HEK293 (cell line): ENCODE data around the gene PRKRA.

Source experiments
- CTCF ChIA-PET: fragments of 350-600 bp; formaldehyde crosslinking; extraction: SDS; loops from one replicate; lab custom pipeline; 2021; ENCODE audit warnings: antibody characterized with exemption; lab: Yijun Ruan, JAX
- POLR2A ChIA-PET: fragments of 300-600 bp; formaldehyde crosslinking; extraction: SDS; loops from one replicate; lab custom pipeline; 2020; ENCODE audit warnings: antibody characterized with exemption, inconsistent platforms; lab: Yijun Ruan, JAX
- H3K27ac ChIP-seq: fragments of 200-500 bp; sonication (Bioruptor generic); 2 replicates; pipeline ENCODE4 v1.5.1; 2014; ENCODE audit warnings: low read depth, low read length, control low read depth, inconsistent platforms; ENCODE audit errors: extremely low read depth
- H3K36me3 ChIP-seq, 2 experiments: fragments of 200-500 bp in 1 of 2; sonication (Bioruptor generic) in 1 of 2; 1 replicate in 1 of 2; 2 replicates in 1 of 2; pipeline ENCODE4 v1.5.1; 2014 to 2017; ENCODE audit warnings: inconsistent platforms in 2 of 2, low read length in 2 of 2; ENCODE audit not compliant: control insufficient read depth in 2 of 2, insufficient read depth in 1 of 2
- H3K4me1 ChIP-seq: fragments of 200-500 bp; sonication (Bioruptor generic); 2 replicates; pipeline ENCODE4 v1.5.1; 2014; ENCODE audit warnings: mild to moderate bottlenecking, low read length, inconsistent platforms; ENCODE audit not compliant: control insufficient read depth, insufficient read depth
- H3K4me3 ChIP-seq: 2 replicates; pipeline ENCODE4 v1.5.1; 2011; ENCODE audit warnings: low read depth, mild to moderate bottlenecking, control low read depth, low read length, moderate library complexity
- H3K9me3 ChIP-seq: fragments of 200-500 bp; sonication (Bioruptor generic); 2 replicates; pipeline ENCODE4 v1.5.1; 2014; ENCODE audit warnings: low read depth, low read length, inconsistent platforms; ENCODE audit not compliant: control insufficient read depth, insufficient read depth
- GLIS1 ChIP-seq: fragments of 450-650 bp; formaldehyde crosslinking; IDR thresholded peaks from 2 replicates; pipeline ENCODE4 v1.5.1; 2016; ENCODE audit warnings: missing biosample characterization, missing genetic modification characterization
- PRDM6 ChIP-seq: fragments of 450-650 bp; formaldehyde crosslinking; IDR thresholded peaks from 2 replicates; pipeline ENCODE4 v1.5.1; 2017; ENCODE audit warnings: missing biosample characterization, missing genetic modification characterization
- SP7 ChIP-seq: fragments of 450-650 bp; formaldehyde crosslinking; IDR thresholded peaks from 2 replicates; pipeline ENCODE4 v1.5.1; 2016; ENCODE audit warnings: missing biosample characterization, missing genetic modification characterization
- TCF7L2 ChIP-seq: IDR thresholded peaks from 2 replicates; pipeline ENCODE4 v1.6.1; 2011; ENCODE audit warnings: low read depth, mild to moderate bottlenecking, inconsistent platforms, low read length, moderate library complexity, borderline replicate concordance
- TRIM28 ChIP-seq: IDR thresholded peaks from 2 replicates; pipeline ENCODE4 v1.6.1; 2011; ENCODE audit warnings: low read length, control low read depth, borderline replicate concordance
- ZBTB49 ChIP-seq: fragments of 450-650 bp; formaldehyde crosslinking; IDR thresholded peaks from 2 replicates; pipeline ENCODE4 v1.5.1; 2016; ENCODE audit warnings: missing biosample characterization, missing genetic modification characterization, low read depth
- ZFP3 ChIP-seq: fragments of 450-650 bp; formaldehyde crosslinking; IDR thresholded peaks from 2 replicates; pipeline ENCODE4 v1.5.1; 2016; ENCODE audit warnings: low read depth, missing biosample characterization, missing genetic modification characterization
- ZNF112 ChIP-seq: fragments of 450-650 bp; formaldehyde crosslinking; IDR thresholded peaks from 2 replicates; pipeline ENCODE4 v1.5.0; 2017; ENCODE audit warnings: missing biosample characterization, missing genetic modification characterization
- ZNF132 ChIP-seq: fragments of 450-650 bp; formaldehyde crosslinking; IDR thresholded peaks from 2 replicates; pipeline ENCODE4 v1.5.1; 2017; ENCODE audit warnings: missing biosample characterization, missing genetic modification characterization, borderline replicate concordance
- ZNF341 ChIP-seq: fragments of 450-650 bp; formaldehyde crosslinking; IDR thresholded peaks from 2 replicates; pipeline ENCODE4; 2016; ENCODE audit warnings: low read depth, missing biosample characterization, missing genetic modification characterization
- ZNF362 ChIP-seq: fragments of 450-650 bp; formaldehyde crosslinking; IDR thresholded peaks from 2 replicates; pipeline ENCODE4 v1.5.1; 2016; ENCODE audit warnings: missing biosample characterization, missing genetic modification characterization
- ZNF473 ChIP-seq: fragments of 450-650 bp; formaldehyde crosslinking; IDR thresholded peaks from 2 replicates; pipeline ENCODE4 v1.5.1; 2017; ENCODE audit warnings: missing biosample characterization, missing genetic modification characterization
- ZNF501 ChIP-seq: fragments of 450-650 bp; formaldehyde crosslinking; IDR thresholded peaks from 2 replicates; pipeline ENCODE4 v1.5.1; 2016; ENCODE audit warnings: missing biosample characterization, missing genetic modification characterization
- ZNF610 ChIP-seq: fragments of 450-650 bp; formaldehyde crosslinking; IDR thresholded peaks from 2 replicates; pipeline ENCODE4 v1.5.1; 2016; ENCODE audit warnings: missing biosample characterization, missing genetic modification characterization, borderline replicate concordance
- ZNF692 ChIP-seq: fragments of 450-650 bp; formaldehyde crosslinking; IDR thresholded peaks from 2 replicates; pipeline ENCODE4 v1.5.1; 2016; ENCODE audit warnings: missing biosample characterization, missing genetic modification characterization
- ZNF791 ChIP-seq: fragments of 450-650 bp; formaldehyde crosslinking; IDR thresholded peaks from 2 replicates; pipeline ENCODE4 v1.5.1; 2016; ENCODE audit warnings: missing biosample characterization, missing genetic modification characterization
- ZNF792 ChIP-seq: fragments of 450-650 bp; formaldehyde crosslinking; IDR thresholded peaks from 2 replicates; pipeline ENCODE4 v1.5.1; 2016; ENCODE audit warnings: missing biosample characterization, missing genetic modification characterization
- ZNF837 ChIP-seq: fragments of 450-650 bp; formaldehyde crosslinking; IDR thresholded peaks from 2 replicates; pipeline ENCODE4 v1.5.1; 2016; ENCODE audit warnings: missing biosample characterization, missing genetic modification characterization
- TF ChIP-seq, protein P1 (sequence below): fragments of 450-650 bp; formaldehyde crosslinking; IDR thresholded peaks from 2 replicates; pipeline ENCODE4 v1.5.1; 2016; ENCODE audit warnings: missing biosample characterization, missing genetic modification characterization
- TF ChIP-seq, protein P2 (sequence below): fragments of 450-650 bp; formaldehyde crosslinking; IDR thresholded peaks from 2 replicates; pipeline ENCODE4 v1.5.1; 2016; ENCODE audit warnings: missing biosample characterization, missing genetic modification characterization
- TF ChIP-seq, protein P3 (sequence below): fragments of 450-650 bp; formaldehyde crosslinking; IDR thresholded peaks from 2 replicates; pipeline ENCODE4 v1.5.1; 2016; ENCODE audit warnings: missing biosample characterization, missing genetic modification characterization

The PRKRA gene

DNA sequence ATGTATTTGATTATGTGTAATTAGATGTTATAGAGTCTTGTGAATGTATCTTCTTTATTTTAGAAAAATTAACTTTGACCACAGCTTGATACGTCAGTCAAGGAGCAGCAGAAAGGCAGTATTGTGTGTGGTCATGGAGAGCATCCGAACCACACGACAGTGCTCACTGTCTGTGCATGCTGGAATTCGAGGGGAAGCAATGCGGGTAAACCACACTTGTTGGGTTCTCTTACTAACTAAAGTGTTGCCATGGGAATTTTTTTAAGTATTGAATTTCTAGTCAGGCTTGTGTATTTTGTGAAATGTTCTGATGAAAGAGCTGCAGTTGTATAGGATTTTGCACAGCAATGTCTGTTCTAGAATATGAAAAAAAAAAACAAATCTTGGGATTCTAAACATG, 5.0 kb upstream of the PRKRA start:
- POLR2A ChIA-PET, result no interaction called here

GRCh38 chr2:178452870-178453269, 1.9 kb upstream of the PRKRA start:
- ChIA-PET CTCF (interaction anchor here (0.7 kb wide), 1 partner anchor 55 kb away, joined by 3 read pairs; no protein-coding TSS in a partner anchor), POLR2A (no interaction called here)
- peaks cover 0 to 19% of the 10 kb centered on the region in 2 experiments; a peak in 1 of 3 replicates for H3K36me3 ChIP-seq
- no peak for TF ChIP-seq ZNF610 (tag by site-specific recombination)
- no peak for TF ChIP-seq ZNF692
- TF ChIP-seq GLIS1 (tag by site-specific recombination), result no peak
- TF ChIP-seq ZNF837 (tag by site-specific recombination), result no peak
- TF ChIP-seq PRDM6, result peak; percentile 61
- no peak for TF ChIP-seq ZBTB49 (tag by site-specific recombination)

More for the DNA sequence above, 5.0 kb upstream of the PRKRA start:
- no peak overlapping the region for H3K4me3 ChIP-seq
- TF ChIP-seq ZNF473 (no peak), ZNF362 (tag by site-specific recombination) (no peak), ZNF792 (no peak), ZNF501 (no peak), TRIM28 (no peak), TCF7L2 (no peak), ZNF791 (tag by site-specific recombination) (no peak), ZFP3 (tag by site-specific recombination) (no peak), ZNF341 (tag by site-specific recombination) (no peak), ZNF112 (tag by site-specific recombination) (no peak), SP7 (tag by site-specific recombination) (no peak), ZBTB49 (tag by site-specific recombination) (no peak), ZNF132 (tag by site-specific recombination) (no peak)
- TF ChIP-seq, protein P1, sequence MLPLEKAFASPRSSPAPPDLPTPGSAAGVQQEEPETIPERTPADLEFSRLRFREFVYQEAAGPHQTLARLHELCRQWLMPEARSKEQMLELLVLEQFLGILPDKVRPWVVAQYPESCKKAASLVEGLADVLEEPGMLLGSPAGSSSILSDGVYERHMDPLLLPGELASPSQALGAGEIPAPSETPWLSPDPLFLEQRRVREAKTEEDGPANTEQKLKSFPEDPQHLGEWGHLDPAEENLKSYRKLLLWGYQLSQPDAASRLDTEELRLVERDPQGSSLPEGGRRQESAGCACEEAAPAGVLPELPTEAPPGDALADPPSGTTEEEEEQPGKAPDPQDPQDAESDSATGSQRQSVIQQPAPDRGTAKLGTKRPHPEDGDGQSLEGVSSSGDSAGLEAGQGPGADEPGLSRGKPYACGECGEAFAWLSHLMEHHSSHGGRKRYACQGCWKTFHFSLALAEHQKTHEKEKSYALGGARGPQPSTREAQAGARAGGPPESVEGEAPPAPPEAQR (tag by site-specific recombination), result no peak
- TF ChIP-seq, protein P2, sequence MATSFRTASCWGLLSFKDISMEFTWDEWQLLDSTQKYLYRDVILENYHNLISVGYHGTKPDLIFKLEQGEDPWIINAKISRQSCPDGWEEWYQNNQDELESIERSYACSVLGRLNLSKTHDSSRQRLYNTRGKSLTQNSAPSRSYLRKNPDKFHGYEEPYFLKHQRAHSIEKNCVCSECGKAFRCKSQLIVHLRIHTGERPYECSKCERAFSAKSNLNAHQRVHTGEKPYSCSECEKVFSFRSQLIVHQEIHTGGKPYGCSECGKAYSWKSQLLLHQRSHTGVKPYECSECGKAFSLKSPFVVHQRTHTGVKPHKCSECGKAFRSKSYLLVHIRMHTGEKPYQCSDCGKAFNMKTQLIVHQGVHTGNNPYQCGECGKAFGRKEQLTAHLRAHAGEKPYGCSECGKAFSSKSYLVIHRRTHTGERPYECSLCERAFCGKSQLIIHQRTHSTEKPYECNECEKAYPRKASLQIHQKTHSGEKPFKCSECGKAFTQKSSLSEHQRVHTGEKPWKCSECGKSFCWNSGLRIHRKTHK, result no peak
- TF ChIP-seq, protein P3, sequence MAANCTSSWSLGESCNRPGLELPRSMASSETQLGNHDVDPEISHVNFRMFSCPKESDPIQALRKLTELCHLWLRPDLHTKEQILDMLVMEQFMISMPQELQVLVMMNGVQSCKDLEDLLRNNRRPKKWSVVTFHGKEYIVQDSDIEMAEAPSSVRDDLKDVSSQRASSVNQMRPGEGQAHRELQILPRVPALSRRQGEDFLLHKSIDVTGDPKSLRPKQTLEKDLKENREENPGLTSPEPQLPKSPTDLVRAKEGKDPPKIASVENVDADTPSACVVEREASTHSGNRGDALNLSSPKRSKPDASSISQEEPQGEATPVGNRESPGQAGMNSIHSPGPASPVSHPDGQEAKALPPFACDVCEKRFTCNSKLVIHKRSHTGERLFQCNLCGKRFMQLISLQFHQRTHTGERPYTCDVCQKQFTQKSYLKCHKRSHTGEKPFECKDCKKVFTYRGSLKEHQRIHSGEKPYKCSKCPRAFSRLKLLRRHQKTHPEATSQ (tag by site-specific recombination), result no peak
- CTCF ChIA-PET, result no interaction called here
- no peaks in the 10 kb centered on the region for H3K9me3 ChIP-seq
- 0 out of 2 replicates have a peak, but pooled peaks cover 3% of the 10 kb centered on the region for H3K4me1 ChIP-seq
- H3K36me3 ChIP-seq, result no peaks in the 10 kb centered on the region
- H3K27ac ChIP-seq, result no peak overlapping the region

More at GRCh38 chr2:178452870-178453269, 1.9 kb upstream of the PRKRA start:
- Histone ChIP-seq H3K9me3 (no peaks in the 10 kb centered on the region), H3K27ac (no peak overlapping the region), H3K4me1 (0 out of 2 replicates have a peak, but pooled peaks cover 9% of the 10 kb centered on the region), H3K4me3 (no peak overlapping the region)
